ENCODE measurements around the gene NCOA7.
A peak's percentile ranks its signal among the peaks of the same experiment; 100 is the strongest.

- TF ChIP-seq MAX (IDR thresholded peaks at IDR 0.05), result 0 out of 2 replicates have a peak, but pooled peaks have one; percentile 3
- TF ChIP-seq CTCF (IDR thresholded peaks at IDR 0.05; ENCODE audit: control extremely low read depth in 1 of 3, insufficient read depth in 1 of 3, low read depth in 1 of 3, low read length in 3 of 3), result no peak
- TF ChIP-seq POLR2A (IDR thresholded peaks at IDR 0.05; ENCODE audit: control extremely low read depth in 1 of 2, low read depth in 2 of 2, low read length in 2 of 2), result no peak
- TF ChIP-seq BRCA1 (IDR thresholded peaks at IDR 0.05; ENCODE audit: low read depth, low read length), result no peak
- TF ChIP-seq USF2 (IDR thresholded peaks at IDR 0.05; ENCODE audit: low read length), result no peak
These were observed 42.2 kb upstream of the NCOA7 start for GRCh38 chr6:125748406-125749172.
